SK-N-SH (cell line): ENCODE data around the gene DZIP1. TPM values are rescaled to one million over a fixed set of nuclear protein-coding genes. Genes with fewer than 3 reads are reported as not detected.

Experiments used
- CTCF ChIA-PET: fragments of 300-600, 350-600 bp; formaldehyde crosslinking; extraction: SDS; loops from one replicate; lab custom pipeline; 2021; lab: Yijun Ruan, JAX
- POLR2A ChIA-PET: fragments of 350-600 bp; sonication (Branson Sonifier 250); formaldehyde crosslinking; extraction: SDS; loops from one replicate; lab custom pipeline; 2020; ENCODE audit warnings: antibody characterized with exemption, inconsistent platforms; lab: Yijun Ruan, JAX
- DNase-seq: peaks from one replicate; pipeline ENCODE4 v3.0.0; 2012
- H2AFZ ChIP-seq: fragments of 200-600 bp; sonication (generic); 2 replicates; pipeline ENCODE4 v1.8.1; 2016; ENCODE audit warnings: antibody characterized with exemption, mild to moderate bottlenecking, low read depth
- H3F3A ChIP-seq: fragments of 200-600 bp; sonication (generic); replicated peaks from 2 replicates; pipeline ENCODE3; 2016; ENCODE audit warnings: antibody characterized with exemption, mild to moderate bottlenecking; ENCODE audit not compliant: insufficient read depth
- H3K27ac ChIP-seq, 2 experiments: fragments of 200-500 bp in 1 of 2; fragments of 200-600 bp in 1 of 2; sonication (Bioruptor generic) in 1 of 2; sonication (generic), shearing (Covaris generic) in 1 of 2; 2 replicates each; pipeline versions ENCODE4 v1.5.1 to v1.6.1; 2014 to 2016; ENCODE audit warnings: low read depth in 2 of 2, inconsistent platforms in 1 of 2, low read length in 1 of 2, mild to moderate bottlenecking in 1 of 2, mixed read lengths in 1 of 2
- H3K27me3 ChIP-seq: fragments of 200-600 bp; sonication (generic), shearing (Covaris generic); 2 replicates; pipeline ENCODE4 v1.6.1; 2016; ENCODE audit warnings: mixed run types; ENCODE audit not compliant: insufficient read depth
- H3K36me3 ChIP-seq, 2 experiments: fragments of 200-500 bp in 1 of 2; fragments of 200-600 bp in 1 of 2; sonication (Bioruptor generic) in 1 of 2; sonication (generic) in 1 of 2; replicated peaks in 1 of 2; 2 replicates each; pipeline versions ENCODE3 to v1.5.1; 2014 to 2016; ENCODE audit warnings: low read length in 1 of 2, mild to moderate bottlenecking in 1 of 2; ENCODE audit not compliant: insufficient read depth in 2 of 2, control insufficient read depth in 1 of 2
- H3K4me1 ChIP-seq, 2 experiments: fragments of 200-500 bp in 1 of 2; fragments of 200-600 bp in 1 of 2; sonication (Bioruptor generic) in 1 of 2; sonication (generic), shearing (Covaris generic) in 1 of 2; 2 replicates each; pipeline versions ENCODE4 v1.5.1 to v1.6.1; 2014 to 2016; ENCODE audit warnings: low read depth in 1 of 2, low read length in 1 of 2, mixed run types in 1 of 2; ENCODE audit not compliant: insufficient read depth in 2 of 2, control insufficient read depth in 1 of 2
- H3K4me2 ChIP-seq: fragments of 200-600 bp; sonication (generic), shearing (Covaris generic); 2 replicates; pipeline ENCODE4 v1.6.1; 2017; ENCODE audit warnings: mixed run types
- H3K4me3 ChIP-seq, 2 experiments: fragments of 200-500 bp in 1 of 2; fragments of 200-600 bp in 1 of 2; sonication (Bioruptor generic) in 1 of 2; sonication (generic), shearing (Covaris generic) in 1 of 2; 2 replicates each; pipeline versions ENCODE4 v1.5.1 to v1.8.1; 2014 to 2016; ENCODE audit warnings: low read depth in 2 of 2, inconsistent platforms in 1 of 2, low read length in 1 of 2, mild to moderate bottlenecking in 1 of 2, mixed read lengths in 1 of 2, moderate library complexity in 1 of 2
- H3K79me2 ChIP-seq: fragments of 200-600 bp; sonication (generic); 2 replicates; pipeline ENCODE4 v1.8.1; 2017; ENCODE audit warnings: mild to moderate bottlenecking; ENCODE audit not compliant: insufficient read depth
- H3K9ac ChIP-seq: fragments of 200-600 bp; sonication (generic); 2 replicates; pipeline ENCODE4 v1.6.1; 2017; ENCODE audit warnings: mixed run types
- H3K9me2 ChIP-seq: fragments of 200-600 bp; sonication (generic); 2 replicates; pipeline ENCODE4 v1.6.1; 2017; ENCODE audit warnings: mixed run types
- H3K9me3 ChIP-seq: fragments of 200-600 bp; sonication (generic); 2 replicates; pipeline ENCODE4 v1.6.1; 2017; ENCODE audit warnings: mixed run types, mild to moderate bottlenecking, moderate library complexity
- H4K20me1 ChIP-seq: fragments of 200-600 bp; sonication (generic); 2 replicates; pipeline ENCODE4 v1.6.1; 2017; ENCODE audit warnings: mild to moderate bottlenecking, mixed run types; ENCODE audit not compliant: insufficient read depth
- CTCF ChIP-seq: fragments of 200-600 bp; sonication (generic); IDR thresholded peaks from 2 replicates; pipeline ENCODE4 v1.6.1; 2017; ENCODE audit warnings: antibody characterized with exemption, mild to moderate bottlenecking, moderate library complexity
- MAX ChIP-seq: IDR thresholded peaks from 2 replicates; pipeline ENCODE4 v1.4.0; 2012; ENCODE audit warnings: low read depth
- NFIC ChIP-seq: IDR thresholded peaks from 2 replicates; pipeline ENCODE4 v1.4.0; 2012; ENCODE audit warnings: borderline replicate concordance
- PBX3 ChIP-seq: IDR thresholded peaks from 2 replicates; pipeline ENCODE4; 2012
- TCF12 ChIP-seq: IDR thresholded peaks from 2 replicates; pipeline ENCODE4 v1.4.0; 2012
- TEAD4 ChIP-seq: IDR thresholded peaks from 2 replicates; pipeline ENCODE4 v1.4.0; 2012; ENCODE audit warnings: mild to moderate bottlenecking, borderline replicate concordance; ENCODE audit not compliant: insufficient read depth
- WGBS: methylation state at CpG from one replicate; pipeline ENCODE4 v1.1.6; 2017; ENCODE audit warnings: low lambda C conversion rate; 5-methylcytosine and 5-hydroxymethylcytosine counted together
- polyA plus RNA-seq, 3 experiments: library from polyadenylated mRNA; depleted of rRNA; stranded (reverse); fragments of >200 nt; gene quantifications; 2 replicates each; pipeline ENCODE4 v1.2.3, GENCODE V29; 2012

DZIP1 gene
- polyA plus RNA-seq, 1 of the 3 experiments (the other 2 are of a cell fraction): 15.0 TPM

GRCh38 chr13:95530178-95530577 lies 114.3 kb downstream of the DZIP1 start:
- Histone ChIP-seq H3K79me2 (no peaks in the 10 kb centered on the region), H3K27me3 (no peaks in the 10 kb centered on the region), H3K9me2 (no peaks in the 10 kb centered on the region), H2AFZ (no peak overlapping the region), H3K36me3 (no peaks in the 10 kb centered on the region), H3K9me3 (no peaks in the 10 kb centered on the region), H3K27ac (no peak overlapping the region), H4K20me1 (no peaks in the 10 kb centered on the region), H3F3A (peaks cover 9% of the 10 kb centered on the region), H3K4me1 (0 out of 4 replicates have a peak, but pooled peaks cover 0 to 10% of the 10 kb centered on the region in 2 experiments), H3K4me3 (no peak overlapping the region), H3K9ac (no peak overlapping the region), H3K4me2 (no peak overlapping the region)
- TF ChIP-seq TCF12 (peak; percentile 45), CTCF (no peak), TEAD4 (no peak), MAX (no peak), PBX3 (peak; percentile 34; the same call in 1 of the 2 replicates), NFIC (0 out of 2 replicates have a peak, but pooled peaks have one; percentile 15)
- ChIA-PET POLR2A (no interaction called here), CTCF (no interaction called here)
- no peak for DNase-seq
- WGBS: 61% methylated on average over 5 of the region's 5 CpGs

Other genes with a start within 250 kb of the DZIP1 start
- 0.05 TPM in 1 of 2 replicates, not detected in the other for gene CLDN10, start 92.0 kb downstream of the DZIP1 start, polyA plus RNA-seq (2012; rRNA removed)
- gene DNAJC3, start 32.4 kb upstream of the DZIP1 start, polyA plus RNA-seq (2012; rRNA removed): 5.8 and 8.2 TPM in 2 replicates